Motor neuron (in vitro differentiated cells): Measurements from ENCODE around the gene TEDC1. TPM values are rescaled to one million over a fixed set of nuclear protein-coding genes. Genes with fewer than 3 reads are reported as not detected.
A peak's percentile ranks its signal among the peaks of the same experiment; 100 is the strongest.

Source experiments
- ATAC-seq, 8 experiments: fragments of 200-7000 bp; cut with Tn5 transposase; replicated peaks in 6 of 8; 2 replicates each; pipeline ENCODE4 v1.8.0; 2021; ENCODE audit warnings: mild to moderate bottlenecking in 8 of 8, moderate library complexity in 8 of 8
- H3K27ac ChIP-seq, 2 donors: fragments of 250-450 bp; sonication (Bioruptor Pico); 2 replicates each; pipeline ENCODE4 v1.9.0; 2021; ENCODE audit warnings: antibody characterized with exemption in 2 of 2, mild to moderate bottlenecking in 2 of 2, moderate library complexity in 1 of 2
- H3K4me1 ChIP-seq, 2 donors: fragments of 250-450 bp; sonication (Bioruptor Pico); replicated peaks in 1 of 2; 2 replicates each; pipeline ENCODE4 v1.6.1; 2021; ENCODE audit warnings: antibody characterized with exemption in 2 of 2, mild to moderate bottlenecking in 2 of 2, moderate library complexity in 1 of 2
- H3K4me3 ChIP-seq, 5 donors: fragments of 250-450 bp; sonication (Bioruptor Pico); 2 replicates each; pipeline ENCODE4 v1.9.0; 2021; ENCODE audit warnings: antibody characterized with exemption in 5 of 5, mild to moderate bottlenecking in 5 of 5, moderate library complexity in 4 of 5
- WGBS, 10 experiments: fragments of 450-650 bp; shearing (Covaris generic); methylation state at CpG; one replicate each; pipeline ENCODE4 v1.0.0; 2022; 5-methylcytosine and 5-hydroxymethylcytosine counted together
- in situ Hi-C, 9 experiments: fragments of 400-800 bp; cut with MboI; loops; one replicate each; pipeline ENCODE4 v1.15.0; 2021; ENCODE audit warnings: low sequenced_read_pairs in 9 of 9, low pct_unique_long_range_greater_than_20kb in 2 of 9; ENCODE audit not compliant: unreplicated experiment in 9 of 9
- total RNA-seq, 8 experiments: library from RNA; unstranded; fragments of 300-600 nt; gene quantifications; 2 replicates each; pipeline versions ENCODE4 v1.2.3 to v1.2.4, GENCODE V29; 2022

The TEDC1 gene
- total RNA-seq, 8 experiments from 2014 or later: 3.4 to 12.5 (median 5.0) TPM

DNA sequence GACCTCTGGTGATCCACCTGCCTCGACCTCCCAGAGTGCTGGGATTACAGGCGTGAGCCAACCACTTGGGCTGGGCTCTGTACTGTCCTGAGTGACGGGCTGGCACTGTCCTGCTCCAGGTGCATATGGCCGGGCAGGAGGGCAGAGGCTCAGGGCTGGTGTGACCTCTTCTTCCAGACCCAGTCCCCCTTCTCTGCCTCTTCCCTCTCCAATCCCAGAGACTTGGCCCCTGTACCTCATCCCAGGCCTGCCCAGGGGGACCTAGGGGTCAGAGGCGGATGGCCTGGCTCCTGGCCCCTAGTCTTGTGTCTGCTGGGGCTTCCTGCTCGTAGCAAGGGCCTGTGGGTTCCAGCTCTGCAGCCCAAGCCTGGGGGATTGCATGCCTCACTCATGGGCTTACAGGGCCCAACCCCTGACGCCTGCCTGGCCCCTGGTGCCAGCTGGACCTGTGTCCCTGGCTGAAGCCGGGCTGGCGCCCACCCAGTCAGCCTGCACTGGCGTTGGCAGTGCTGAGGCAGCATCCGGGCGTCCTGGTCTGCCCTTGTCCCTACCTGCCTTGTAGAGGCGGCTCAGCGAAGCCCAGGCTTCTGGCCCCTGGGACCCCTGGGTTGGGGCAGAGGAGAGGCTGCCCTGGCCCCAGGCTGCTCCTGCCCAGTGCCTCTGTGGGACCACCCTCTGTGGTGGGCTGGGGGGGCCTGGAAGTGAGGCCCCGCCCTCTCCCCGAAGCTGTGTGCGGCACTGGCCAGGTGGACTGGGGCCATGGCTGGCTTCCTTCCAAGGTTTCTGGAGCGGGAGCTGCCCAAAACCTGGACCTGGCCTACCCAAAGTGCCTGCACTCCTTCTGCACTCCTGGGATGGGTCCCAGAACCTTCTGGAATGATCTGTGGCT, 4.3 kb downstream of the TEDC1 start:
- peaks cover 8 to 9% of the 10 kb centered on the region in 2 donors for H3K4me1 ChIP-seq
- H3K4me3 ChIP-seq: no peak overlapping the region
- no peak for ATAC-seq
- in situ Hi-C loops: no loop called here
- whole genome bisulfite sequencing, 10 experiments: 93 to 100% methylated on average over 1 to 5 of the region's 18 CpGs; no CpG with 5 or more reads in 8 of the 10 experiments
- no peak overlapping the region for H3K27ac ChIP-seq

DNA sequence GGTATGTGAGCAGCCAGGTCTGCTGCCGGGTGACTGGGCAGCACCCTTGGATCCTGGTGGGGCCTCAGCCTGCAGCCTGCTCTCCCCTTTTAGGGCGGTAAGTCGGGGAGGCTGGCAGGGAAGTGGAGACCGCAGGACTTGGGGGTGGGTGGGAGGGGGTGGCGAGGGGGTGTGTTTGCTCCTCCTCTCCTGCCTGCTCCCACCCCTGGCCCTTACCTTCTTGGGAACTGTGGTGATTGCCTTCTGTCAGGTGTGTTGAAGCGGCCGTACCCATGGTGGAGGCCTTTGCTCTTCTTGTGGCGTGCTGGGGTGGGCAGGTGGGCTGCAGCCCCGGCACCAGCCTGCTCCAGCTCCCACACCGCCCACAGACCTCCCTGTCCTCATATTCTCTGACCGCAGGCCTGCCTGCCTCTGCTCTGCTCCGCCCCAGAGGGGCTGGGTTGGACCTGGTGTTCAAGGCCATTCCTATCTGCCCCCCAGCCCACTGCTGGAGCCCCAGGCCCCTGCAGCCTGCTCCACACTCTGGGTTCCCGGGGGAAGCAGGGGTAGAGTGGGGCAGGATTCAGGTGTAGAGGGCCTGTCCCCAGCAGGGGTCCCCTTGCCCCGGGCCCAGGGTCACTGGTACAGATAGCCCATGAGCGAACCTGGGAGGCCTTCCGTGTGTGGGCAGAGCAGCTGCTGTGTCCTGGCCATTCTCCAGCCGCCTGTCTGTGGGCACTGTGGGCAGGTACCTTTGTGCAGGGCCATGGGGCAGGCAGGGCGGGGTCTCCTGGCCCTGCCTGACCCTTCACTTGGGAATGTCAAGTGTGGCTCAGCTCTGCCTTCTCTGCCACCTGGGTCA, 5.2 kb downstream of the TEDC1 start:
- Histone ChIP-seq H3K27ac (no peak overlapping the region), H3K4me3 (no peak overlapping the region), H3K4me1 (peaks cover 8 to 9% of the 10 kb centered on the region in 2 donors)
- in situ Hi-C loops: no loop called here
- 80 to 100% (median 93%) methylated on average over 1 to 5 of the region's 18 CpGs; no CpG with 5 or more reads in 5 of the 10 experiments for WGBS, 10 experiments
- no peak for ATAC-seq

DNA sequence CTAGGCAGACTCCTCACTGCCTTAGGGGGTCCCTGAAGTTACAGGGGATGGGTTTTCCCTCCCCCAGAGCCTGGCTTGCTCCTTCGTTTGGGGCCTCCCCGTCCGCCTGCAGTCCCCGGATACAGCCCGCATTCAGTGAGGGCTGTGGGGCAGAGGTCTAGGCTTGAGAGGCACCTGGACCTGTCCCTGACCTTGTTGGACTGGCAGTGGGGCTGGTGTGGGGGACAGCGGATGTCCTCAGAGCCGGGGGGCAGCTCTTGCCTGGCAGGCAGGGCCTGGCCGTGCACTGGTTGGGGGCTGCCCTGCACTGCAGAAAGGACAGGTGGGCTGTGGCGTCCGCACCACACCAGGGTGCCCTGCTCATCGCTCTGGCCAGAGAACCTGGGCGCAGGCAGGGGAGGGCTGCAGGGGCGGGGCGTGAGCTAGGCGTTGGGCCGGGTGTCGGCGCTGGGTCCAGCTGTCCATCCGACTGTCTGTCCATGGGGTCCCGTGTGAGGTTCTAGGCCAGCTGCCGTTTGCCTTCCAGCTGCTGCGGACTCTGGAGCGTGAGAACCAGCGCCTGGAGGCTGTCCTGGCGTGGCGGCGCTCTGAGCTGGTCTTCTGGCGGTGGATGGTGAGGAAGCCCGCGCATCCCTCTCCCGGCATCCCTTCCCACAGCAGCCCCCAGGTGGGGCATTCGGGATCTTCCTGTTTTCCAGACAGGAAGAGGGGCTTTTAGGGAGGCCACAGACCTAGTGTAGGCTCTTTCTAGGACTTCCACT, 6.0 kb downstream of the TEDC1 start:
- Histone ChIP-seq H3K4me3 (no peak overlapping the region), H3K4me1 (peaks cover 5 to 9% of the 10 kb centered on the region in 2 donors), H3K27ac (no peak overlapping the region)
- in situ Hi-C loops: no loop called here
- WGBS, 10 experiments: 92 to 100% methylated on average over 1 to 2 of the region's 32 CpGs; no CpG with 5 or more reads in 8 of the 10 experiments
- ATAC-seq: no peak

DNA sequence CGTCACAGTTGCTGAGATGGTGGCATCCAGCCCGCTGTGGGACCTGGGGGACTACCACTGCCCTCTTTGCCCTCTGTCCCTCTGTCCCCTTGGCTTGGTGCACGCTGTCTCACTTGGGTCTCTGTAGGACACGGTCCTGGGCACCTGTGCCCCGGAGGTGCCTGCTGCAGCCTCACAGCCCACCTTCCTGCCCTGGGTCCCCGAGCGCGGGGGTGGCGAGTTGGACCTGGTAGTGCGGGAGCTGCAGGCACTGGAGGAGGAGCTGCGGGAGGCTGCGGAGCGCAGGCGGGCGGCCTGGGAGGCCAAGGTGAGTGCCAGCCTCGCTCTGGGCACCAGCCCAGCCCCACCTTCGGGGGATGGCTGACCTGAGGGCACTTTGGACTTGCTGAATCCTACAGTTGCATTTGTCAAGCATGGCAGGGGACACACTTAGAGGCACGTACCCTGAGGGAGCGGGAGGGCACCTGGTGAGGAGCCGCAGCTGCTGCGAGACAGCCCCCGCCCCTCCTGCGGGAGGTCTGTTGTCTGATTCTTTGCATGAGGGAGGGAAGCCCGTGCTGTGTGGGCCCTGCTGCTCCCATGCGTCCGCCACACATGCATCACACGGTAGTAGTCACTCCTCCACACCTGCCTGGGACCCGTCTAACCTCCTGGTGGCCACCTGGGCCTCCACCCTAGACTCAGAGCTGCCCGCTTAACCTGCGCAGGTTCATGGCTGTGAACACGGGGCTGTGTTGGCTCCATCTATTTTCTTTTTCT, 6.8 kb downstream of the TEDC1 start:
- ATAC-seq: no peak
- no peak overlapping the region for H3K27ac ChIP-seq
- 30 to 100% (median 90%) methylated on average over 2 to 3 of the region's 31 CpGs; no CpG with 5 or more reads in 3 of the 10 experiments for WGBS, 10 experiments
- H3K4me1 ChIP-seq: peaks cover 5 to 9% of the 10 kb centered on the region in 2 donors
- in situ Hi-C loops: no loop called here
- H3K4me3 ChIP-seq: no peak overlapping the region

DNA sequence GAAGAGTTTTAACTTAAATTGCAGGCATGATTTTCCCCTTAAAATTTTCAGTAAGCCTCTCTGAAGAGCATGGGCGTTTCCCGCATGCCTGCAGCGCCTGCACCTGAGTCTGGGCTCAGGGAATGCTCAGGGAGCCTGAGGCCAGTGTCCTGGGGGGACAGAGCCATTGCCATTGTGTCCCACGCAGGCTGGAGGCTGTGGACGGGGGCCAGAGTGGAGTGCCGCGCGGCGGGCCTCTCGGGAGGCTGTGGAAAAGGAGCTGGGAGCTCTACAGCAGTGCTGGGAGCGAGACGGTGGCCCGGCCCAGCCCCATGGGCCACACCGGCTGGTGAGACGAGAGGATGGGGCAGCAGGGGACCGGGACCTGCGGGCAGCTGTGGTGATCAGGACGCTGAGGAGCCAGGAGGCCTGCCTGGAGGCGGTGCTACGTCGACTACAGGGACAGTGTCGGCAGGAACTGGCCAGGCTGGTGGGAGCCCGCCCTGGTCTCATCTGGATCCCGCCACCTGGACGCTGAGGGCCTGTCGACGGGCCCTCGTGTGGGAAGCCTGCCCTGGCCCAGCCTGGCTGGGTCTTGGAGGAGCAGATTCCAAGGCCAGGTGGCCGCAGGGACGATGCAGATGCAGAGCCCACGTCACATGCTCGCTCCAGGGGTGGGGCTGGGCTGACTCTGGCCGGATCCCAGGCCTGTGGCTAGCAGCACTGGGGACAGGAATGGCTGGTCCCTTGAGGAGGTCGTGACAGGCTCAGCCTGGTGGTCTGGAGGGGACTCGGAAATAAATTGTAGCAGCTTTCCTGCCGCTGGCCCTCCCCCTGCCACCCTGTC, 7.6 kb downstream of the TEDC1 start:
- WGBS, 10 experiments: 62 to 100% (median 87%) methylated on average over 1 to 16 of the region's 36 CpGs; no CpG with 5 or more reads in 3 of the 10 experiments
- peak in 7 of 8 experiments; percentile 20 to 60 (median 43) for ATAC-seq
- Histone ChIP-seq H3K4me3 (no peak overlapping the region), H3K27ac (peak overlapping the region; percentile 4 to 66), H3K4me1 (peaks cover 5 to 9% of the 10 kb centered on the region in 2 donors)
- in situ Hi-C loops: no loop called here

DNA sequence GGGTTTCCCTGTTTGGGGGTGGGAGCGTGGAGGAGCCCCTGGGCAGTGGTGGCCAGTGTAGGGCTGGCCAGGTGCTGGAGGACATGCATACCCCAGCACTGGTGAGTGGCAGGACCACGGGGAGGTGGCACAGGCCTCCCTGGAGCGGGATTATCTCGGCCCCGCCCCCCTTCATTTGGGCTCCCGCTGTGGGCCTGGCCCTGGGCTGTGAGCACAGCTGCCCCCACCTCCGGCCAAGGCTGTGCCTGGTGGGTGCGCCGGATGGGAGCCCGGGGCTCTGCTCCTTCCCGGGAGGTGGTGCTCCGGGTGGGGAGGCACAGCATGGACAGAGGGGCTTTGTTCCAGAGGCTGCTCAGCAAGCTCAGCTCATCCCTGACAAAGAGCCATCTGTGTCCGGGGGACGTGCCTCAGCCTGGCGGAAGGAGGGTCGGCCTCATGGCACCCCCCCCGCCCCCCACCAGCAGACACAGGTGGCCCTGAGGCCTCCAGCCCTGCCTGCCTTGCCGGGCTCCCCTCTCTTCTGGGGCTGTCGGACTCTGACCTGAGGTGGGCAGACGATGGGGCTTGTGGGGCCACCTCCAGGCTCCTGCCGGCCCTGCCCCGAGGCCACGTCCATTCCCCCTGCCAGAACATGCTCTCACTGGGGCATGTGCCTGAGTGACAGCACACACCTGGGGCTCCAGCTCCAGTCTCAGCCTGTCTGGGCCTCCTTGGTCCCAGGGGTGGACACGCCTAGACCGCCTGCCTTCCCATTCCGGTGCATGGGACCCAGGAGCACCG, 8.4 kb downstream of the TEDC1 start:
- H3K4me3 ChIP-seq: no peak overlapping the region
- peaks cover 5 to 9% of the 10 kb centered on the region in 2 donors for H3K4me1 ChIP-seq
- peak overlapping the region; percentile 4 to 66 for H3K27ac ChIP-seq
- in situ Hi-C loops: no loop called here
- ATAC-seq: peak in 6 of 8 experiments; percentile 43 to 82 (median 68)
- WGBS, 10 experiments: 35 to 100% methylated on average over 1 to 4 of the region's 27 CpGs; no CpG with 5 or more reads in 8 of the 10 experiments

DNA sequence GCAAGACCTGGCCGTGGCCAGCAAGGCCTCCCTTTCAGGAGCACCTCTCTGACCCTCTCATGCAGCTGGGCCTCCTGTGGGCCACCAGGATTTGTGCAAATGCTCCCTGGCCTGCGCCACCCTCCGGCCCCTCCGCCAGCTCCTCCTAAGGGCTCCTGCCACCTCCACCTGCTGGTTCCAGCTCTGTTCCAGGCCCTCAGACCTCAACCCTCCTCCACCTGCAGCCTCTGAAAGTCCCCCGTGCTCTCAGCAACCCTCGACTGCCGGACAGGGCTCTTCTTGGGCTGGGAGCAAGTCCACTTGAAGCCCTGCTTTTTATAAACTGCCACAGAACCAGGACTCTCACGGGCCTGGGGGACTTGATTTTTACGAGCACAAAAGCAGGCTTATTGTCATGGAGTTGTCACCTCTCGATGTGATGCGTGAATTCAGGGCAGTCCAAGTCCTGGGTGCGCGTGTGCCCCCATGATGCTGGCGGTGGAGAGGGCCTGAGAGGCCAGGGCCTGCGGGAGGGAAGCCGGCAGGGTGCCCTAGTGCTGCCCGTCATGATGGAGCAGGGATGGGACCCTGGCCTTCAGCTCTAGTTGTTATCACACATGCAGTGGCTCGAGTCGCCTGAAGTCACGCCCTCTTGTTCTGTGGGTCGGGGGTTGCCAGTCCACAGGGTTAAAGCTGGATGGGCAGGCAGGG, 9.1 kb downstream of the TEDC1 start:
- no peak overlapping the region for H3K4me3 ChIP-seq
- H3K27ac ChIP-seq: no peak overlapping the region
- in situ Hi-C loops: no loop called here
- no peak for ATAC-seq
- 59 to 100% (median 76%) methylated on average over 2 to 8 of the region's 21 CpGs; no CpG with 5 or more reads in 5 of the 10 experiments for WGBS, 10 experiments
- H3K4me1 ChIP-seq: peaks cover 5 to 9% of the 10 kb centered on the region in 2 donors

DNA sequence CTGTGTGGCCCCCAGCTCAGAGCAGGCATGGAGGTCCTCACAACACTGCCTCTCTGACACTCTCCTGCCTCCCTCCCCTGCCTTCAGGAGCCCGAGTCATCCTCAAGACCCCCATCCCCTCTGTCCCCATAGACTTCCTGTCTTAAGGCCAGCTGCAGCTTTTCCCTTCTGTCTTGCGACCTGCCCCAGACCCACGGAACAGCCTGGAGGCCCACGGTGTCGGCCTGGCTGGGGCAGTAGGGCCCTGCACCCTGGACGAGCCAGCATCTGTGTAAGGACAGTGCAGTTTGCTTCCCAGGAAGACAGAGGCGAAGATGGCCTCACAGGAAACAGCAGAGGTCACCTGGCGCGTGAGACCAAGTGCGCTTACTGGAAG, 9.7 kb downstream of the TEDC1 start:
- no peak for ATAC-seq
- Histone ChIP-seq H3K4me3 (no peak overlapping the region), H3K4me1 (peaks cover 5 to 9% of the 10 kb centered on the region in 2 donors), H3K27ac (no peak overlapping the region)
- in situ Hi-C loops: no loop called here
- WGBS, 10 experiments: 40 to 100% (median 75%) methylated on average over 1 to 8 of the region's 10 CpGs; no CpG with 5 or more reads in 4 of the 10 experiments

DNA sequence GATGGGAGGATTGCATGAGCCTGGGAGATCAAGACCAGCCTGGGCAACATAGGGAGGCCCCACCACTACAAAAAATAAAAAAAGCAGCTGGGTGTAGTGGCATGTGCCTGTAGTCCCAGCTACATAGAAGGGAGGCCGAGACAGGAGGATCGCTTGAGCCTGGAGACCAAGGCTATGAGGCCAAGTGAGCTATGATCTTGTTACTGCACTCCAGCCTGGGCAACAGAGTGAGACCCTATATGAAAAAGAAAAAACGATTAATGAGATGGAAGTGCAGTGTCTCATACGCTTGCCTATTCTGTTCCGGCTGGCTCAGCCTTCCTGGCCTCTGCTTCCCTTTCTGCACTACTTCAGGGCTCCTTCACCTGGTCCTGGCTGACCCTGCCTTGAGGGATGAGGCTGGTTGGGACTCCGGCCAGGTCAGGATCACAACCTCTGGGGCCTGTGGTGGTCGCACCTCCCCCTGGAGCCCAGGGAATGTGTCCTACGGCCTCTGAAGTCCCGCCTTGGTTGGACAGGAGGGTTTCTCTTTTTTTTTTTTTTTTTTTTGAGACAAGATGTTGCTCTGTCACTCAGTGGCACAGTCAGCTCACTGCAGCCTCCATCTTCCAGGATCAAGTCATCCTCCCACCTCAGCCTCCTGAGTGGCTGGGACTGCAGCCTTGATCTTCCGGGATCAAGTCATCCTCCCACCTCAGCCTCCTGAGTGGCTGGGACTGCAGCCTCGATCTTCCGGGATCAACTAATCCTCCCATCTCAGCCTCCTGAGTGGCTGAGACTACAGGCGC, 10.7 kb downstream of the TEDC1 start:
- in situ Hi-C loops: no loop called here
- Histone ChIP-seq H3K4me1 (peaks cover 5 to 9% of the 10 kb centered on the region in 2 donors), H3K4me3 (no peak overlapping the region), H3K27ac (no peak overlapping the region)
- ATAC-seq: no peak
- WGBS, 10 experiments: 65 to 100% (median 98%) methylated on average over 1 to 8 of the region's 13 CpGs; no CpG with 5 or more reads in 1 of the 10 experiments
